Putamen (tissue), 1 donor: ENCODE measurements around the gene FBXL17.

Experiments
- DNase-seq: peaks from one replicate; pipeline ENCODE4 v3.0.0-alpha.2; 2016; ENCODE audit warnings: low spot score

Gene FBXL17

DNA sequence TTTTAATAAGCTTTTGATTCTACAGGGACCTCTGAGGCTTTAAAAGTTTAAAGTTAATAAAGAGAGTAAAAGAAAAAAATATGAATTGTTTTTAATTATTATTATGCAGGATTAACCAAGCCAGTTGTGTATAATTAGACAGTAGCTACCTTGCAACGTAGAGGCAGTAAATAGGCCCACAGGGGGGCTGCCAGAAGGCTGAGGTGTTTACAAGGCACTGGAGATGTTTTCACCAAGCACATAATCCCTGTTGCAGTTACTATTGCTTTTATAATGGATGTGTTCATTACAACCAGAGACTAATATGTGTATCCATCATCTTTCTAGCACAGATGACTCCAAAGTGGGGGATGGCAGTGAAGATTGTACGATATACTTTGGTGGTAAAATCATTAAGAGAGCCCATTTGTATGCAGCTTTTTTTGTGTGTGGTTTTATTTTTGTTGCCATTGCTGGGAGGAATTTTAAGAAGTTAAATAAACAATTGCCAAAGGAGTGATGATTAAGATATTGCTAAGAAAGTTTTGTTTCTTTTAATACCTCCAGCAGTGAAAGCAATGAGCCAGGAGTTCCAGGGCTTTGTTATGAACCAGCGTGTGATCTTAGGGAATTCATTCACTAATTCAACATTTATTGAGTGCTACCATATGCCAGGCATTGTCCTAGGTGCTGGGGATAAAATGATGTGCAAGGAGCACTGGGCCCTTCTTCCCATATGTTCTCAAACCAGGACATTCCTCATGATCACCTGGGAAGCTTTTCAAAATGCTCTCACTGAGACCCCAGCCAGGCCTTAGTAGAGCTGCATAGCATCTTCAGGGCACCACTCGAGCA is 572.5 kb downstream of the FBXL17 start:
- DNase-seq, result no peak
